GM19372 (cell line): ENCODE measurements around the gene LIG1.
"Not testable (repeated sequence)": the region's sequence is repeated elsewhere in the genome, so short reads cannot be mapped to it uniquely, and the experiment has no call there.

Source experiments
- ATAC-seq: cut with Tn5 transposase; IDR thresholded peaks from one replicate; pipeline ENCODE4 v1.9.1; 2021; ENCODE audit warnings: mild to moderate bottlenecking, low read depth, moderate library complexity; ENCODE audit not compliant: unreplicated experiment

LIG1 gene

DNA sequence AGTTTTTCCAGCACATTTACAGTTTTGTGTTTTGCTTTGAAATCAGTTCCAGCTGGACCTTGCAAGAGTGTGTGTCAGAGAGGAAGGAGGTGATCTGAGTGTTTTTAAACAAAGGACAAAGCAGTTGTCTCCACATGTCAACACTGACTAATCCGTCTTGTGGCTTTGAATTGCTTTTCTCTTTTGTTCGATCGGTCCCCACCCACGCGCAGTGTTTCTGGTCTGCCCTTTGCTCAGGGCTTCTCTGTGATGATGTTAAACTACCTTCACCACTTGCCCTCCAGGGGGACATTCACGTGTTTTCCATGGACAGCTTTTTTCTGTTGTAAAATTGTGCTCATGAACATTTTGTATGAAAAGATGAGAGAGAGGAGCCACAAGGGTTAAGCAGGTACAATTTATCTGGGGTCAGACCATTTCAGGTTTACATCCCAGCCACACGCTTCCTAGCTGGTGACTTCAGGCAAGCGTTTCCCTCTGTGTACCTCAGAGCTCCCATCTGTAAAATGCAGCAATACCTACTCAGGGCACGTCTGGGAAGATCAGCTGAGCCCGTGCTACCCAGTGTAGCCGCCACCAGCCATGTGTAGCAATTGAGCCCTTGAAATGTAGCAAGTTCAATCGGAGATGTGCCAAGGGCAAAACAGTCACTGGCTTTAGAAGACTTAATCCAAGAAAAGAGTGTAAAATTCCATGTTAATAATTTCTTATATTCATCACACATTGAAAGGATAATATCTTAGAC, 46.1 kb downstream of the LIG1 start:
- no peak for ATAC-seq

DNA sequence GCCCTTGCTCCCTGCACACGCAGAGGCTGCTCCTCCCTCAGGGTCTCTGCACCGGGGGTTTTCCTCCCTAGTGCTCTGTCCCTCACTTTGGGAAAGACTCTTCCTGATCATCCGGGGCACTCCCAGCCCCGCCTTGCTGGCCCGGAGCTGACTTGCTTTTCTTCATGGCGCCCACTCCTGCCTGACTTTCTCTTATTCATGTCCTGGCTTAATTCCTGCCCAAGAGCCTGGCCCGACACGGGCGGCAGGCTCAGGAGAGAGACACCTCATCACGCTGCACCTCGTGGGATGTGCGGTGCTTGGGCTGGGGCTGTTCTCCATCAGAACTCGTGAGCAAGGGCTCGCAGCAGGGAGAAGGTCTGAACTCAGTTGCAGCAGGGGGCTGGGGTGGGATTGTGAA, 47.7 kb downstream of the LIG1 start:
- ATAC-seq = no peak

DNA sequence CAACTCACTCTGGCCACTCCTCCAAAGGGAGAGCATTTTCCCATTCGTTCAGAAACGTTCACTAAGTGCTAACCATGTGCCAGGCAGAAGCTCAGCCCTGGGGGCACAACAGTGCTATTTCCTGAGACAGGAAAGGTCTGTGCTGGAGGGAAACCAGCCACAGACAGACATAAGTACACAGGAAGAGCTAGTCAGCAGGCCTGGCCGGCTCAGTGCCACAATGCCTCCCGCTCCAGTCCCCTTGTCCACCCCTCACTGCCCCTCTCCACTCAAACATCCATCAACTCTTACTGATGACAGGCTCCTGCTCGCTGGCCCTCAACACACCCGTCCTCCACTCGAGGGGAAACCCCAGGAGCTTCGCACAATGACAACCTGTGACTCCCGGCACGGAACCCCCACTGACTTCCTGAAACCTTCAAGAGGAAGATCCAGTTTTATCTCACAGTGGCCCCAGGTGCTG, 48.2 kb downstream of the LIG1 start:
- no peak for ATAC-seq

DNA sequence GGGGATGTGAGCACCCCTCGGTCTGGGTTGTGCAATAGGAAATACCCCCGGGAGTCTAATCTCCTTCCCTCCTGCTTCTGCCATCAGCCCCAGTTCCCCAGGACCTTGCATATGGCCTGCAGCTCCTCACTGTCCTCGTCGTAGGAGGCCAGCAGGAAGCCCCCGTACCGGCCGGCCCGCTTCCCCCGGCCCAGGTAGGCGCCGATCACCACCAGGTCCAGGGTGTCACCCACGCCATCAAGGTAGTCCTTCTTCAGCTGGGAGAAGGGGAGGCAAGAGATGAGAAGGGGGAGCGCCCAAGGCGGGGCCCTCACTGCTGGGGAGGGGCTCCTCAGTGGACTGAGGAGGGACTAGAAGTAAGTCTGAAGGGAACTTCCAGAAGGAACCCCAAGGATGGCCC, 49.1 kb downstream of the LIG1 start:
- ATAC-seq = no peak

DNA sequence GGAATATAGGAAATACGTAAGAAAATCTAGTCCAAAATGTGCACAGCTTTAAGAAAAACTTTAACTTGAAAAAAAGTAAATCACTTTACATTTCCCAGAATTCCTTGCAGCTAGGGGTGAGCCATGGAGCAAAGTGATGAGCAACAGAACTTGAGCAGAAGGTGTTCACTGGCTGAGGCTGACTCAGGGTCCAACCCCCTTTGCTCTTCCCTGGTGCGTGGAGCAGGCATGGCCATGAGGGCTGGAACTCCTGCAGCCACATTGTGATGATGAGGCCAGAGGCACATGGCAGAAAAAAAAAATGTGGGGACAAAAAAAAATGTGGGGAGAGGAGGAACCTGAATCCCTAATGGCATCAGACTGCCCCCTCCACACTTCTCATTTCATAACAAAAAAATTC, 49.6 kb downstream of the LIG1 start:
- ATAC-seq = no peak

DNA sequence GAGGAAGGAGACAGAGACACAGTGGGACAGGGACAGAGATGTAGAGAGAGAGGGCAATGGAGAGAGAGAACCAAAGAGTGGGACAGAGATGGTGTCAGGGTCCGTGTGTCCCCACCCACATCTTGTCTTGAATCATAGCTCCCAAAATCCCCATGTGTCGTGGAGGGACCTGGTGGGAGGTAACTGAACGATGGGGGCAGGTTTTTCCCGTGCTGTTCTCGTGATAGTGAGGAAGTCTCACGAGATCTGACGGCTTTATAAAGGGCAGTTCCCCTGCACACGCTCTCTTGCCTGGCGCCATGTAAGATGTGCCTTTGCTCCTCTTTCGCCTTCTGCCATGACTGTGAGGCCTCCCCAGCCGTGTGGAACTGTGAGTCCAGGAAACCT, 52.0 kb downstream of the LIG1 start:
- ATAC-seq = no peak

DNA sequence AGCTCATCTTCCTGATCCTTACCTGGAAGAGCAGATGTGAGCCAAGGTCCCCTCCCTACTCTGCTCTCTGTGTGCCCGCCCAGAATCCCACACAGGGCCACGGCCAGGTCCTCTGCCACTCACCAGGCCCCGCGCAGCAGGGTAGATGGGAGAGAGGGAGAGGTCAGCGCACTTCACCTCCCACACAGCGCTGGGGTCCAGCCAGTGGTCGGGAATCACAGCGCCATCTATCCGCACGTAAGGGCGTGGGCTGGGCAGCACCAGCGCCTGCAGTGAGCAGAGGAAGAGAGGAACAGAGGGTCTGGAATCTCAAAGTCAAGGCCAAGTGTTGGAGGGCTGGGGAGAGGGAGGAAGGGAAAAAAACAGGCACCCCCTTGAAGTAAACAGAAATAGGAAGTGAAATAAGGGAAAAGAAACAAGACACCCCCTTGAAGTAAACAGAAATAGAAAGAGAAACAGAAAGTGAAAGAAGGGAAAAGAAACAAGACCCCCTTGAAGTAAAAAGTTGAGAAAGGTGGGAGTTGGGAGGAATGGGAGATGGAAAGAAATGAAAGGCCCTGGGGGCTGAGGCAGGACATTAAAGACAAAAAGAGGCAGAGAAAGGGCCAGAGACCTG, 52.5 kb downstream of the LIG1 start:
- no peak for ATAC-seq

DNA sequence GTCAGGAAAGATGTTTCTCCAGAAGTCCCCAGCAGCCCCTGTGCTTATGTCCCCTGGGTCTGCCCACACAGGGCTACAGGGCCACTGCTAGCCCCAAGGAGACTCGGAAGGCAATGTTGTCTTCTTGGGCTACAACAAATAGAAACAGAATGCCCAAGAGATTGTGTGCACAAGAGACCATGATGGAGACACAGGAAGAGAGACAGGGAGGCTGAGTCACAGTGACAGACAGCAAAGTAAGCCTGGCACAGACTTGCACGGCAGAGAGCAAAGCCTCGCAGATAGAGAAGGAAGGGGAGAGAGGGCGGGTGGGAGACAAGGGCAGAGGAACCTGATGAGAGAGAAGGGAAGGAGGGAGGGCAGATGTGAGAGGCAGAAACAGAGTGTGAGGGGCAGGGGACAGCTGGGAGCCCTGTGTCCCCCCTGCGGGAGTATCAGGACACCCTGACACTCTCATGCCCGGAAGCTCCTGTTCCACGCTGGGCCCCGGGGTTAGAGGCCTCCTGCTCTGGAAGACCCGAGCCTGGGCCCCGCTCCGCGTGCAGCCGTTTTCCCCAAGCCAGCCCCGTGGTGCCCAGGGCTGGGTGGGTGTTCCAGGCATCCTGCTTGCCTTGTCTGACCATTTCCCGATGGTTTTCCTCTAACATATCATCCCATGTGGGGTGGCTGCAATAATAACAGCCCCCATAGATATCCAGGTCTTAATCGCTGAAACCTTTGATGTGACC, 56.8 kb downstream of the LIG1 start:
- ATAC-seq = no peak

DNA sequence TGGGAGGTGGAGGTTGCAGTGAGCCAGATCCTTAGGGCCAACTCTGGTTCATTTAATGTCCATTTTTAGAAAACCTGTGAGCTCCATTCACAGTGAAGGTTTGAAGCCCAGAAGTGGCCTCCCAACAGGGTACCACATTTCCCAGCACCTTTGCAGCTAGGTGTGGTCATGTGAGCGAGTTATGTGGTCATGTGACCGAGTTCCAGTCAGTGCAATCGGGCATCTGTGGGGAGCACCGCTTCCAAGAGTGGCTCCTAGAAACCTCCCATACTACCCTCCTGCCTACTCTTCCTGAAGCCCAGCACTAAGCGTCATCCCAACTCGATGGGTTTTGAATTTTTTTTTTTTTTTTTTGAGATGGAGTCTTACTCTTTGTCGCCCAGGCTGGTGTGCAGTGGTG, 58.9 kb downstream of the LIG1 start:
- no peak for ATAC-seq

DNA sequence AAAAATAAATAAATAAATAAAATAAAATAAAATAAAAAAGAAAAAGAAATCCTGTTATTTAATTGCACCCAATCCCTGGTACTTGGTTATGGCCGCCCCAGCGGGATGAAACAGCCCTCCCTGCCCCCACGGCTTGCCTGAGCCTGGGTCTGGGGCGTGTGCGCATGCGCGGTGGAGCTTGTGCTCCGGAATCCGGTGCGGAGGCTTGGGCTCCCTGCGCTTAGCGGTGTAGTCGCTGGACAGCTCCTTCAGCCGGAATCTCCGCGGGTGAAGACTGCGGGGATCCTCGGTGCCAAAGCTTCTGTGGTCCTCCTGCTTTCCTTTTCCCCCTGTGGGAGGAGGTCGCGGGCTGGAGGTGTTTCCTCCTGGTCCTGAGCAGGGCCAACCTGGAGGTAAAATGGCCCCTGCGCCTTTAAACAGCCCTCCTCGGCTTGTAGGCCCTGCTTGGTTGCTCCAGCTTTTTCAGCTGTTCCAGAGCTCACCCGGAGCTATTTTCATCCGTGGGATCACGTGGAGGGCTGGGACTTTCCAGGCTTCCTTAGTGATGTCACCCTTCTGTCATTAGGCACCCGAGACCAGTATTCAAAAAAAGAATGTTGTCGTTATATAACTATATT, 59.7 kb downstream of the LIG1 start, which contains the start of gene PLA2G4C:
PLA2G4C (minus strand) TSS at position 468 of the 617 bp plus-strand sequence. CDS start 4,288 bp downstream, outside the sequence.
- peak; percentile 74 for ATAC-seq

DNA sequence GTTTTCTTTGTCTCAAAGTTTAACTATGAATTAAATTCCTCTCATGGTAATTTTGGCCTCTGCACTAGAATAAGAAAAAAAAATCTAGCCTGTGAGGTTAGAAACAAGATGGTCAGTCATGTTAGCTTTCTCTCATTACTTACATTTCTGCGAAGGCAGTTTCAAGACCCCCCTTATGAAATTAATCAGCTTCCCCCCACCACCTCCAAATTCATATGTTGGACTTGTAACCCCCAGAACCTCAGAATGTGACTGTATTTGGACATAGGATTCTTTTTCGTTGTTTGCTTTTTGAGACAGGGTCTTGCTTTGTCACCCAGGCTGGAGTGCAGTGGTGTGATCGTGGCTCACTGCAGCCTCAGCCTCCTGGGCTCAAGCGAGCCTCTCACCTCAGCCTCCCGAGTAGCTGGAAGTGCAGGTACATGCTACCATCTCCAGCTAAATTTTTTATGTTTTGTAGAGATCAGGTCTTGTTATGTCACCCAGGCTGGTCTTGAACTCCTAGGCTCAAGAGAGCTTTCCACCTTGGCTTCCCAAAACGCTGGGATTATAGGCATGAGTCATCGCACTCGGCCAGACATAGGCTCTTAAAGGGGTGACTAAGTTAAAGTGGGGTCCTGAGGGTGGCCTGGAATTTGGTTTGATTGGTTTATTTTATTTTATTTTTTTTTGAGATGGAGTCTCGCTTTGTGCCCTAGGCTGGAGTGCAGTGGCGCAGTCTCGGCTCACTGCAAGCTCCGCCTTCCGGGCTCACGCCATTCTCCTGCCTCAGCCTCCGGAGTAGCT, 61.0 kb downstream of the LIG1 start:
- ATAC-seq = no peak

DNA sequence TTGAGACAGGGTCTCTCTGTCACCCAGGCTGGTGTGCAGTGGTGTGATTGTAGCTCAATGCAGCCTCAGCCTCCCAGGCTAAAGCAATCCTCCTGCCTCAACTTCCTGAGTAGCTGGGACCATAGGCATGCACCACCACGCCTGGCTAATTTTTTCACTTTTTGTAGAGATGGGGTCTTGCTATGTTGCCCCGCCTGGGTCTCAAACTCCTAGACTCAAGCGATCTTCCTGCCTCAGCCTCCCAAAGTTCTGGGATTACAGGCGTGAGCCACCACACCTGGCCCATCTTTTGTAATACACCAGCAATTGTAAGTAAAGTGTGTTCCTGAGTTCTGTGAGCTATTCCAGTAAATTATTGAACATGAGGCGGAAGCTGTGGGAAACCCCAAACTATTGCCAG, 66.2 kb downstream of the LIG1 start:
- no peak for ATAC-seq

DNA sequence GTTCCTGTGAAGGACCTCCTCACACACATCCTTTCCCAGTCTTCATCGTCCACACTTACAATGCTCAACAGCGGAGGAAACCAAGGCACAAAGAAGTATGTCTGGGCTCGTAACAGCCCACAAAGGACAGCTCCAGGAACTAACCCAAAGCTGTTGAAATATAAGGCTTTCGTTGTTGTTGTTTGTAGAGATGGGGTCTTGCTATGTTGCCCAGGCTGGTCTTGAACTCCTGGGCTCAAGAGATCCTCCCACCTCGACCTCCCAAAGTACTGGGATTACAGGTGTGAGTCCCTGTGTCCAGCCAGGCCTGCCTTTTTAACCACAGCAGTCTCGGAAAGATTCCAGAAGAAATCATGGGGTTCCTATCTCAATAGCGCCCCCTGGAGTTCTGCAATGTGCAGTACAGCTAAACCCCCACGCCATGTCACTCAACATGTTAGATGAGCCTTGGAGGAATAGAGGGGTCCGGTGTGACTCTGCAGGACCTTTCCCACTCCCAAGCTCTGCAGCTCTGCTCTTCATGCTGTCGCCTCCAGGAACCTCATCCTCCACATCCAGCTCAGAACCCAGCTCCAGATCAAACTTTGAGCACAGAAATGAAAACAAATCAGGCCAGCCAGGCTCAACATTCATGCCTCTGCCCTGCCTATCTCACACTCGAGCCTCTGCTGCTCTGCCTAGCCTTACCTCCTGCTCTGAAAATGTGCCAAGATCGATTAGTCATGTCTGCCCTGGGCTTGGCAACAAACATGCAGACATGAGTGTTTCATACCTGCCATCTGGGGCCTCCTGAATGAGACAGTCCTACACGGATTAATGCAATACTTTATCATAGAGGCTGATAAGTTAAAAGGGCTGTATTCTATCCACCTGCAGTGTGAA, 67.0 kb downstream of the LIG1 start:
- ATAC-seq = no peak

DNA sequence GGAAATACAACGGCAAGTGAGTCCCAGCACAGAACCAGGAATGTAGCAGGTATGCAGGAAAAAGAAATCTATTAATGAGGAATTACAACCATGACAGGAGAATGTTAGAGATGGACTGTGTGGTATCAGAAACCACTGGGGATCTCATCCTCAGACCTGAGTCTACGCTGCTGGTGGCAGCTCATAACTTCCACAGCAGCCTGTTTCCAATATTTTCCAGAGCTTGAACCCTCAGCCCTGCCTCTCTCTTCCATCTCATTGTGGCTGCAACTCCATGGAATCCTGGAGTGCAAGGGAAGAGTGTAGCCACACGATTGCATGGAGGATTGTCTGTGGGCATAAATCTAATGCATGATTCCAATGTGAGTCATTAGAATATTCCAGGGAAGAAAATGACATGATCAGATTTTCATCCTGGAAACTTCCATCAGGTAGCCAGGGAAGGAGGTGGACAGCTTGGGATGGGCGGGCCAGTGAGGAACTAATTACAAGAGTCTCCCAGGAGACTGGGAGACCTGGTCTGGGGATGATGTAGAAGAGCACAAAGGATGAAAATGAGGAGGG, 74.5 kb downstream of the LIG1 start:
- no peak for ATAC-seq

DNA sequence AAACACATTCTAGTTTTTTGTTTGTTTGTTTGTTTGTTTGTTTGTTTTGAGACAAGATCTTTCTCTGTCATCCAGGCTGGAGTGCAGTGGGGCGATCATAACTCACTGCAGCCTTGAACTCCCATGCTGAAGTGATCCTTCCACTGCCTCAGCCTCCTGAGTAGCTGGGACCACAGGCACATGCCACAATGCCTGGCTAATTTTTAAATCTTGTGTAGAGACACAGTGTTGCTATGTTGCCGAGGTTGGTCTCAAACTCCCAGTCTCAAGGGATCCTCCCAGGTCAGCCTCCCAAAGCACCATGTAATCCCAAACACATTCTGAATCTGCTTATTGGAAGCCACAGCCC, 75.3 kb downstream of the LIG1 start:
- ATAC-seq = no peak

DNA sequence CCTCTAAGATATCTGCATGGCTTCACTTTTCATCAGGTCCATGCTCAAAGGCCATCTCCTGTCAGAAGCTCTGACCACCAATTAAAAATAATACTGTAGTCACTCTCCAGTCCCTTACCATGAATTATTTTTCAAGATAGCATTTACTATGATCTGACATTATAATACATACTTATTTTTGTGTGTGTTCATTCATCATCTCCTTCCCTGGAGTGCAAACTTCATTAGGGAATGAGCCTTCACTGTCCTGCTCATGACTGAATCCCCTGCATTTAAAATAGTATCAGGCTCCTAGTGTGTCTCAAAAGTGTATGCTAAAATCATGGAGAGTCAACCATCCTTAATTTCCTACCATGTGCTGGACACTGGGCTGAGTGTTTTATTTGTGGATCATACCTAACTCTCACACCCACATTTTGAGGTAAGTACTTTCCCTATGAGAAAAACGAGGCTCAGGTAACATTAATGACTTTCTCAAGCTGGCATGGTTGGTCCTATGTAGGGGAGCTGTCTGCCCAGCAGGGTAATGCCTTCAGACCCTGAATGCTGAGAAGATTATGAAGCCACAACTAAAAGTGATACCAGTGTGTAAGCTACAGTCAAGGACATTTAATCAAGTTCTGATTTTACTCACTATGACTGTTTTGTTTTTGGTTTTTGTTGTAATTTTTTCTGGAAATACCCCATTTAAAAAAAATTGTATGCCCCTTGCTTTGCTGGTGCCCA, 75.9 kb downstream of the LIG1 start:
- ATAC-seq = no peak

DNA sequence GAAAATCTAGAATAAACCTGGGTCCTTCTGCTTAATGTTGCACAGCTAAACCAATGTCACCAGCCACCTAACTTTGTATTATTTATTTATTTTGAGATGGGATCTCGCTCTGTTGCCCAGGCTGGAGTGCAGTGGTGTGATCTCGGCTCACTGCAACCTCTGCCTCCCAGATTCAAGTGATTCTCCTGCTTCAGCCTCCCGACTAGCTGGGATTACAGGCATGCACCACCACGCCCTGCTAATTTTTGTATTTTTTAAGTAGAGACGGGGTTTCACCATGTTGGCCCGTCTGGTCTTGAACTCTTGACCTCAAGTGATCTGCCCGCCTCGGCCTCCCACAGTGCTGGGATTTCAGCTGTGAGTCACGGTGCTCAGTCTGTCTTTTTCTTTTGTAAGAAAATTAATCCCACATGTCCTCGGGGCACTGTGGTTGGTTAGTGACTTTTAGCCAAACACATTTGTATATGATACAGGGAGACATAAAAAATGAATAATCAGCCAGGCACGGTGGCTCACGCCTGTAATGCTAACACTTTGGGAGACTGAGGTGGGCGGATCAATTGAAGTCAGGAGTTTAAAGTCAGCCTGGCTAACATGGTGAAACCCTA, 78.9 kb downstream of the LIG1 start:
- ATAC-seq = not testable (repeated sequence)

DNA sequence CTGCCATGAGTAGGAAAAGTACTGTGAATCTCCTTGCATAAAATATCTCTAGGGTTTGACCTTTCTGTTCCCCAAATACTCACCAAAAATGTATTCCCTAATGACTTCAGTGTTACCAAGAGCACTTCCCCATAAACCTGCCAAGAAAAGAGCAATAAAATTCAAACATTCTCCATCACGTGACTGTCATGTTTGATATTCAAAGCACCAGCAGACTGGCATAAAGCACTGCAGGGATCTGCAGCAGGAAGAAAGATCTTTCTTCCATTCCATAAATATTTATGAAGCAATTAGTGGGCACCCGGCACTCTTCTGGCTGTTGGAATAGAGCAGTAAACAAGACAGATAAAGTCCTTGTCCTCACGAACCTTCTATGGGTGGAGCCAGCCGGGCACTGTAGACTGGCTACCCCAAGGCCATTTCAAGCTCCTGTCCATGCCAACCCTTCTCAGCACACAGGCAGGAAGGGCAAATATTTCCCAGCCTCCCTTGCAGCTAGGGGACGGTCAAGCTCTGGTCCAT, 79.8 kb downstream of the LIG1 start:
- no peak for ATAC-seq
